ENCODE measurements around the gene GSK3A. TPM values are rescaled to one million over a fixed set of nuclear protein-coding genes. Genes with fewer than 3 reads are reported as not detected.

The GSK3A gene
- total and polyA plus RNA-seq, 10 donors, result 20.8 to 39.3 (median 28.7) TPM

GRCh38 chr19:42250666-42251531 is 8.5 kb upstream of the GSK3A start:
- H3K36me3 ChIP-seq, result peaks cover 0 to 28% (median 17%) of the 10 kb centered on the region in 6 donors
- peaks cover 26 to 79% (median 64%) of the 10 kb centered on the region in 6 donors for H3K4me1 ChIP-seq
- H3K4me3 ChIP-seq, result peak overlapping the region in 1 of 8 donors; percentile 86
- intact Hi-C loops (cut with DNase I; ENCODE audit: low total_unique reads), result no loop called here
- H3K9me3 ChIP-seq, result no peaks in the 10 kb centered on the region
- no peak for TF ChIP-seq POLR2A (IDR thresholded peaks at IDR 0.05)
- TF ChIP-seq POLR2AphosphoS5 (IDR thresholded peaks at IDR 0.05), result peak in 2 of 3 donors; percentile 35 to 72
- no peak for TF ChIP-seq CTCF (IDR thresholded peaks at IDR 0.05 in 8 of 11, conservative IDR thresholded peaks at IDR 0.05 in 3 of 11)
- H3K27ac ChIP-seq, result peak overlapping the region; percentile 59 to 99 (median 82)
- peak; percentile 82 for DNase-seq
- 9 to 19% (median 14%) methylated on average over 17 to 19 of the region's 19 CpGs for WGBS, 5 donors
- H3K27me3 ChIP-seq (replicated peaks in 1 of 7), result peaks cover 0 to 5% (median 0%) of the 10 kb centered on the region in 7 donors

- intact Hi-C loops (cut with DNase I; ENCODE audit: low total_unique reads), result no loop called here
- peak; percentile 81 for DNase-seq
- H3K4me1 ChIP-seq, result peaks cover 23 to 79% (median 61%) of the 10 kb centered on the region in 6 donors
Observed at GRCh38 chr19:42250183-42250665, 7.8 kb upstream of the GSK3A start.

GRCh38 chr19:42249769-42250168 is 7.4 kb upstream of the GSK3A start:
- no peak for DNase-seq
- Histone ChIP-seq H3K9me3 (no peaks in the 10 kb centered on the region), H3K27me3 (replicated peaks in 1 of 7) (no peaks in the 10 kb centered on the region), H3K36me3 (peaks cover 0 to 28% (median 17%) of the 10 kb centered on the region in 6 donors), H3K4me1 (peaks cover 27 to 81% (median 63%) of the 10 kb centered on the region in 6 donors), H3K27ac (peak overlapping the region; percentile 59 to 99 (median 82)), H3K4me3 (peak overlapping the region in 1 of 8 donors; percentile 86)
- 74 to 94% (median 77%) methylated on average over 5 to 6 of the region's 6 CpGs for whole genome bisulfite sequencing, 5 donors
- peak in 1 of 3 donors; percentile 1 for TF ChIP-seq POLR2AphosphoS5 (IDR thresholded peaks at IDR 0.05)
- TF ChIP-seq CTCF (IDR thresholded peaks at IDR 0.05 in 8 of 11, conservative IDR thresholded peaks at IDR 0.05 in 3 of 11), result no peak
- intact Hi-C loops (cut with DNase I; ENCODE audit: low total_unique reads), result no loop called here

More at GRCh38 chr19:42250183-42250665, 7.8 kb upstream of the GSK3A start:
- Histone ChIP-seq H3K36me3 (peaks cover 0 to 28% (median 17%) of the 10 kb centered on the region in 6 donors), H3K9me3 (no peaks in the 10 kb centered on the region), H3K27me3 (replicated peaks in 1 of 7) (no peaks in the 10 kb centered on the region), H3K4me3 (peak overlapping the region in 1 of 8 donors; percentile 86), H3K27ac (peak overlapping the region; percentile 59 to 99 (median 82))
- TF ChIP-seq POLR2AphosphoS5 (IDR thresholded peaks at IDR 0.05) (peak in 2 of 3 donors; percentile 50 to 58), POLR2A (IDR thresholded peaks at IDR 0.05) (no peak)
- WGBS, 5 donors, result 45 to 74% (median 63%) methylated on average over 14 to 15 of the region's 15 CpGs

- WGBS, 5 donors, result 84 to 89% (median 85%) methylated on average over 35 to 36 of the region's 36 CpGs
- TF ChIP-seq CTCF (IDR thresholded peaks at IDR 0.05 in 8 of 11, conservative IDR thresholded peaks at IDR 0.05 in 3 of 11) (no peak), POLR2AphosphoS5 (IDR thresholded peaks at IDR 0.05) (peak in 2 of 3 donors; percentile 22 to 63)
- peaks cover 27 to 84% (median 65%) of the 10 kb centered on the region in 6 donors for H3K4me1 ChIP-seq
- DNase-seq, result peak; percentile 76
- no peaks in the 10 kb centered on the region for H3K9me3 ChIP-seq
- no peak overlapping the region for H3K4me3 ChIP-seq
- H3K27me3 ChIP-seq (replicated peaks in 1 of 7), result no peaks in the 10 kb centered on the region
- H3K36me3 ChIP-seq, result peaks cover 0 to 28% (median 17%) of the 10 kb centered on the region in 6 donors
- H3K27ac ChIP-seq, result peak overlapping the region in 5 of 8 donors; percentile 65 to 99 (median 98)
- intact Hi-C loops (cut with DNase I; ENCODE audit: low total_unique reads), result no loop called here
Observed at GRCh38 chr19:42249149-42249750, 6.8 kb upstream of the GSK3A start.
